ENCODE data around the gene ELF3.

DNA sequence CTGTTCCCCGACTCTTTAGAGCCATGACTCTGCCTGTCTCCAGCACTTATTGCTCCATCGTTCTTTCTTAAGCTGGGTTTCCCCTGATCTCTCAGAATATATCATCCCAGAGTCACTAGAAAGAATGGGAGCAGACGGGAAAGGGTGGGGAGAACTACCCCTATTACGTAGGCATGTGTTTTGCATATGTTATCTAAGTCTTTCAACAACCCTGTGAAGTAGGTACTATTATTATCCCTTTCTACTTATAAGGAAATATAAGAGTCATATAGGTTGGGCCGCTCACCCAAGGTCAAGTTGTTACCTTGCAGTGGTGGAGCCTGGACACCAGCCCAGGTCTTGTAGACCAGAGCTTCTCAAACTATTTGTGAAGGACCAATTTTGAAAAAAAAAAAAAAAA, 38.7 kb downstream of the ELF3 start:
- TF ChIP-seq CTCF (IDR thresholded peaks at IDR 0.05; ENCODE audit: poor library complexity, severe bottlenecking) (no peak), POLR2AphosphoS5 (IDR thresholded peaks at IDR 0.05) (no peak), EP300 (conservative IDR thresholded peaks at IDR 0.05; ENCODE audit: poor library complexity, severe bottlenecking) (no peak), EZH2 (IDR thresholded peaks at IDR 0.05; ENCODE audit: borderline replicate concordance, insufficient read depth, low read length, poor library complexity, severe bottlenecking) (no peak), TAF1 (IDR thresholded peaks at IDR 0.05; ENCODE audit: low read depth) (no peak), RAD21 (conservative IDR thresholded peaks at IDR 0.05) (no peak), SMC3 (conservative IDR thresholded peaks at IDR 0.05; ENCODE audit: poor library complexity) (no peak)
- TF ChIP-seq, protein P1, sequence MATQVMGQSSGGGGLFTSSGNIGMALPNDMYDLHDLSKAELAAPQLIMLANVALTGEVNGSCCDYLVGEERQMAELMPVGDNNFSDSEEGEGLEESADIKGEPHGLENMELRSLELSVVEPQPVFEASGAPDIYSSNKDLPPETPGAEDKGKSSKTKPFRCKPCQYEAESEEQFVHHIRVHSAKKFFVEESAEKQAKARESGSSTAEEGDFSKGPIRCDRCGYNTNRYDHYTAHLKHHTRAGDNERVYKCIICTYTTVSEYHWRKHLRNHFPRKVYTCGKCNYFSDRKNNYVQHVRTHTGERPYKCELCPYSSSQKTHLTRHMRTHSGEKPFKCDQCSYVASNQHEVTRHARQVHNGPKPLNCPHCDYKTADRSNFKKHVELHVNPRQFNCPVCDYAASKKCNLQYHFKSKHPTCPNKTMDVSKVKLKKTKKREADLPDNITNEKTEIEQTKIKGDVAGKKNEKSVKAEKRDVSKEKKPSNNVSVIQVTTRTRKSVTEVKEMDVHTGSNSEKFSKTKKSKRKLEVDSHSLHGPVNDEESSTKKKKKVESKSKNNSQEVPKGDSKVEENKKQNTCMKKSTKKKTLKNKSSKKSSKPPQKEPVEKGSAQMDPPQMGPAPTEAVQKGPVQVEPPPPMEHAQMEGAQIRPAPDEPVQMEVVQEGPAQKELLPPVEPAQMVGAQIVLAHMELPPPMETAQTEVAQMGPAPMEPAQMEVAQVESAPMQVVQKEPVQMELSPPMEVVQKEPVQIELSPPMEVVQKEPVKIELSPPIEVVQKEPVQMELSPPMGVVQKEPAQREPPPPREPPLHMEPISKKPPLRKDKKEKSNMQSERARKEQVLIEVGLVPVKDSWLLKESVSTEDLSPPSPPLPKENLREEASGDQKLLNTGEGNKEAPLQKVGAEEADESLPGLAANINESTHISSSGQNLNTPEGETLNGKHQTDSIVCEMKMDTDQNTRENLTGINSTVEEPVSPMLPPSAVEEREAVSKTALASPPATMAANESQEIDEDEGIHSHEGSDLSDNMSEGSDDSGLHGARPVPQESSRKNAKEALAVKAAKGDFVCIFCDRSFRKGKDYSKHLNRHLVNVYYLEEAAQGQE (IDR thresholded peaks at IDR 0.05; ENCODE audit: borderline replicate concordance), result no peak

Measured in neural cell (in vitro differentiated cells).